Small intestine (tissue), 16 donors: ENCODE measurements around the gene CCDC97. TPM values are rescaled to one million over a fixed set of nuclear protein-coding genes. Genes with fewer than 3 reads are reported as not detected.

Experiments used
- DNase-seq, 2 donors: peaks; one replicate each; pipeline versions ENCODE4 v3.0.0 to v3.0.0-alpha.2; 2013
- FAIRE-seq: peaks from 2 replicates; lab custom pipeline; 2012; peaks lifted over from hg19 to GRCh38; lab: Jason Lieb, UNC
- H3K27ac ChIP-seq, 3 donors: one replicate each; pipeline ENCODE4 v1.5.1; 2013; ENCODE audit warnings: low read length in 2 of 3, mild to moderate bottlenecking in 2 of 3, control low read depth in 1 of 3, inconsistent platforms in 1 of 3, low read depth in 1 of 3, moderate library complexity in 1 of 3
- H3K27me3 ChIP-seq, 3 donors: one replicate each; pipeline ENCODE4 v1.6.1; 2013; ENCODE audit warnings: low read length in 3 of 3, inconsistent platforms in 1 of 3; ENCODE audit not compliant: control insufficient read depth in 3 of 3, insufficient read depth in 3 of 3
- H3K36me3 ChIP-seq, 3 donors: one replicate each; pipeline ENCODE4 v1.6.1; 2013; ENCODE audit warnings: low read length in 3 of 3, inconsistent platforms in 1 of 3, low read depth in 1 of 3, mild to moderate bottlenecking in 1 of 3, moderate library complexity in 1 of 3; ENCODE audit not compliant: control insufficient read depth in 3 of 3, insufficient read depth in 2 of 3
- H3K4me1 ChIP-seq, 3 donors: one replicate each; pipeline ENCODE4 v1.6.1; 2013; ENCODE audit warnings: low read length in 2 of 3, inconsistent platforms in 1 of 3, low read depth in 1 of 3, mild to moderate bottlenecking in 1 of 3, moderate library complexity in 1 of 3; ENCODE audit not compliant: control insufficient read depth in 3 of 3, insufficient read depth in 2 of 3
- H3K4me3 ChIP-seq, 3 donors: one replicate each; pipeline ENCODE4 v1.5.1; 2013; ENCODE audit warnings: low read length in 3 of 3, control low read depth in 1 of 3, inconsistent platforms in 1 of 3, low read depth in 1 of 3, mild to moderate bottlenecking in 1 of 3, moderate library complexity in 1 of 3
- H3K9me3 ChIP-seq, 2 donors: one replicate each; pipeline ENCODE4 v1.6.1; 2013; ENCODE audit warnings: low read depth in 1 of 2, low read length in 1 of 2; ENCODE audit not compliant: control insufficient read depth in 2 of 2, insufficient read depth in 1 of 2
- WGBS, 3 donors: extraction: QIAGEN DNeasy Blood & Tissue Kit; methylation state at CpG; one replicate each; pipeline ENCODE4 v1.1.7; 2013; 5-methylcytosine and 5-hydroxymethylcytosine counted together
- long read RNA-seq, 10 donors: transcript quantifications; one replicate each; lab custom pipeline, GENCODE V29; 2026
- polyA plus RNA-seq, 4 donors: library from polyadenylated mRNA; stranded (reverse) in 3 of 4; unstranded in 1 of 4; fragments of 200-250 nt in 3 of 4; fragments of 120-200 nt in 1 of 4; gene quantifications; one replicate each; pipeline versions ENCODE4 v1.2.1 to v1.2.3, GENCODE V29; 2013
- donor health status: healthy with polysubstance abuse.
- donor health status: control.
- donor health status: control.
- donor health status: Bipolar disorder and iron deficiency.
- donor health status: healthy.

Gene CCDC97
- 10 to 100 TPM; 11.1 to 26.1 (median 14.8) TPM for polyA plus RNA-seq
- long read RNA-seq, donor 1, transcript CCDC97-201 (5 exons, 3,322 nt): major isoform, 8 of 15 reads
- long read RNA-seq, donor 1, partial matches to known transcripts: 6 of 15 reads
- long read RNA-seq, donor 1, other reads (novel, unspliced or antisense): 0 of 15 reads
- long read RNA-seq, donor 2, partial matches to known transcripts: 0 of 1 reads
- long read RNA-seq, donor 2, other reads (novel, unspliced or antisense): 0 of 1 reads
- long read RNA-seq, donor 3, partial matches to known transcripts: 0 of 4 reads
- long read RNA-seq, donor 3, other reads (novel, unspliced or antisense): 0 of 4 reads
- long read RNA-seq, donor 4, partial matches to known transcripts: 0 of 2 reads
- long read RNA-seq, donor 4, other reads (novel, unspliced or antisense): 0 of 2 reads
- long read RNA-seq, donor 5, partial matches to known transcripts: 0 of 1 reads
- long read RNA-seq, donor 5, other reads (novel, unspliced or antisense): 0 of 1 reads
- long read RNA-seq, donor 6, transcript CCDC97-201 (5 exons, 3,322 nt): major isoform, 6 of 7 reads
- long read RNA-seq, donor 6, partial matches to known transcripts: 0 of 7 reads
- long read RNA-seq, donor 6, other reads (novel, unspliced or antisense): 0 of 7 reads
- long read RNA-seq, donor 7, transcript CCDC97-201 (5 exons, 3,322 nt): major isoform, 8 of 8 reads
- long read RNA-seq, donor 7, partial matches to known transcripts: 0 of 8 reads
- long read RNA-seq, donor 7, other reads (novel, unspliced or antisense): 0 of 8 reads
- long read RNA-seq, donor 8: 0 reads
- long read RNA-seq, donor 9, partial matches to known transcripts: 0 of 4 reads
- long read RNA-seq, donor 9, other reads (novel, unspliced or antisense): 0 of 4 reads
- long read RNA-seq, donor 10, partial matches to known transcripts: 6 of 8 reads
- long read RNA-seq, donor 10, other reads (novel, unspliced or antisense): 0 of 8 reads

DNA sequence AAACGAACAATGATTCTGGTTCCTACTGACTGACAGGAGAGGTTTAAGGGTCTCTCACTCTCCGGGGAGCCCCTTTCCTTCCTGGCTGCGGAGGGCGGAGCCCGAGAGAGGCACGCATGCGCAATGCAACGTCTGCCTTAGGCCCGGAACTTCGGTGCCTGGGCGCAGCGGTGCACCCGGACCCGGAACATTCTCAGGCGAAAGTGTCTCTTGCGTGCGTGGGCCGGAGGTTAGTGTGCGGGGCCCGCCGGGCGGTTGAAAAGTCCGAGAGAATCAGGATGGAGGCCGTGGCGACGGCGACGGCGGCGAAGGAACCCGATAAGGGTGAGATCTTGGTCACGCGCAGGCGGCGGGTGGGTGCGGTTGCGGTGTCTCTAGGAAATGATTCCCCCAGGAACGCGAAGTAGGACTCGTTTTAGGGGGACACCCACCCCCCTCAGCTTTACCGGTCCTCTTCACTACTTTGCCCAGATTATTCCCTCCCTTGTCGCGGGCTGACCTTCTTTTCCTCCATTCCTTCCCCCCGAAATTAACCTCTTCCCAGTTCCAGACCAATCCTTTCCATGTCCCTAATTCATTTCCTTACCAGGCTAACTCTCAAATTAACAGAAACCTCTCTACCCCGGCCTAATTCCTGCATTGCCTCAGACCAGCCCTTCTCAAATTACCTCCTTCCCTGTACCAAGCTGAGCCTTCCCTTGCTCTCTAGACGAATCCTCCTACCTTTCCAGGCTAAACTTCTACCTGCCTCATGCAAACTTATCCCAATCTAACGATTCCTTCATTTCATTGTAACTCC is at the start of gene CCDC97:
CCDC97 (plus strand) TSS at position 140 of the 799 bp plus-strand sequence; CDS start at position 279, 139 bp downstream.
- H3K4me1 ChIP-seq: peaks cover 0 to 22% (median 8%) of the 10 kb centered on the region in 3 donors
- DNase-seq (peak; percentile 88 to 96), FAIRE-seq (no peak)
- H3K4me3 ChIP-seq: peak within 1 kb of the TSS; percentile 69 to 77 (median 69)
- 0 to 1% (median 0%) methylated on average over 41 to 47 of the region's 47 CpGs for WGBS, 3 donors
- H3K36me3 ChIP-seq: peaks cover 16 to 54% (median 16%) of the 10 kb centered on the region in 3 donors
- H3K9me3 ChIP-seq: no peaks in the 10 kb centered on the region
- no peaks in the 10 kb centered on the region for H3K27me3 ChIP-seq
- peak within 1 kb of the TSS; percentile 92 to 97 (median 94) for H3K27ac ChIP-seq

DNA sequence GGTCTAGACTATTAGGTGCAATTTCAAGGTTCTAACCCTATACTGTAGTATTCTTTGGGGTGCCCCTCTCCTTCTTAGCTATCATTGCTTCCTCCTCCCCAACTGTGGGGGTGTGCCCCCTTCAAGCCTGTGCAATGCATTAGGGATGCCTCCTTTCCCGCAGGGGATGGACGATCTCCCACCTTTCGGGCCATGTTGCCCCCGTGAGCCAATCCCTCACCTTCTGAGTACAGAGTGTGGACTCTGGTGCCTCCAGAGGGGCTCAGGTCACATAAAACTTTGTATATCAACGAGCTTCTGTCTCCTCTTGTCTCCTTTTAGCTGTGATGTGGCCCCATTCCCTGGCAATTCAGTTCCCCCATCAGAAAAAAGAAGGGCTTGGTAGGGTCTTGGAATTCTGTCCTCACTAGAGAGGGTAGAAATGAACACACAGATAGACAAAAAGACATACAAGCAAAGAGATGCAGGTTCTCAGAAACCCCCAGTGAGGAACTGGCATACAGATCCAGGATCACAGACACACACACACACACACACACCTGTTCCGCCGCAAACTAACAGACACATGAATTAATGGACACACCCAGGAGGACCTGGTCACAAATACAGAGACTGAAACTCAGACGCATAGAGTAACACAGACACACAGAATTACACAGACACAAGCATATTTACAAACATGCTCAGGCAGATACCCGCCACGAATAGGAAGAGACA is 48.3 kb upstream of the CCDC97 start:
- Histone ChIP-seq H3K4me3 (peak overlapping the region in 2 of 3 donors; percentile 54 to 80), H3K36me3 (peaks cover 0 to 19% (median 6%) of the 10 kb centered on the region in 3 donors), H3K27me3 (no peaks in the 10 kb centered on the region), H3K4me1 (peaks cover 0 to 4% (median under 1%) of the 10 kb centered on the region in 3 donors), H3K27ac (peak overlapping the region in 2 of 3 donors; percentile 93 to 100), H3K9me3 (no peaks in the 10 kb centered on the region)
- FAIRE-seq: no peak
- WGBS, 3 donors: 54 to 61% (median 58%) methylated on average over 10 of the region's 10 CpGs
- DNase-seq: no peak

DNA sequence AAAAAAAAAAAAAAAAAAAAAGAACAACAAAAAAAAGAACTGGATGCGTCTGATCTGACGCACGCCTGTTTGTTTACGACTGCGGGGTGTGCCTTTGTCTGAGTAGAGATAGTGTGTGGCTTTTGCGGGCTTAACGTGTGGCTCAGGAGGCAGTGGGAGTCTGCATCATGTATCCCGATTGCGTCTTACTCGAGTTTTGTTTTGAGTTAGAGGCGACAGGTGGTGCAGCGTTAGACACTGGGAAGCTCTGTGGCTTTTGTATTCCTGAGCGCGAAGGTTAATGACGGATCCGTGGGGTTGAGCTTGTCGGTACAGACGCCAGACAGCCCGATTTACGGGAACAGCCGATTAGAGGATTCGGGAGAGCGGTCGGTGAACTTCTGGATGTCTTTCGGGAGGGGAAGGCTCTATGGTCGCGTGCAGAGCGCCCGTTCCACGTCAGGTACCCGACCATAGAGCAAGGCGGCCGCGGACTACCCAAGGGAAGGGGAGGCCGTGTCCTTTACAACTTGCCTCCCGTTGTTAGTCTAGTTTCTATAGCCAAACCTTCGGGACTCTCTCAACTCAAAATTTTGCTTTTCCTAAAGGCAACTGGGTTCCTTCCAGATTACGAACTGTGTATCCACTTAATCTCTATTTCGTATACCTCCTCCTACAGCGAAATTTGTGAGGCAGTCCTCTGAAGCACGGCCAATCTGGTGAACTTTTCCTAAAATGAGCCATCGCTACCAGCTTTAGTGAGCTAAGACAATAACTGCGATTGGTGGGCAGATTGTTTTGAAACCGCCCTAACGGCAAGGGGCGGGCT is 46.7 kb upstream of the CCDC97 start:
- Histone ChIP-seq H3K36me3 (peaks cover 0 to 13% (median 2%) of the 10 kb centered on the region in 3 donors), H3K9me3 (no peaks in the 10 kb centered on the region), H3K27me3 (no peaks in the 10 kb centered on the region), H3K4me3 (peak overlapping the region; percentile 45 to 80 (median 54)), H3K4me1 (peaks cover 0 to 14% (median 5%) of the 10 kb centered on the region in 3 donors), H3K27ac (peak overlapping the region; percentile 83 to 100 (median 93))
- 0% methylated on average over 44 to 46 of the region's 46 CpGs for WGBS, 3 donors
- FAIRE-seq (no peak), DNase-seq (peak; percentile 79 to 81)

DNA sequence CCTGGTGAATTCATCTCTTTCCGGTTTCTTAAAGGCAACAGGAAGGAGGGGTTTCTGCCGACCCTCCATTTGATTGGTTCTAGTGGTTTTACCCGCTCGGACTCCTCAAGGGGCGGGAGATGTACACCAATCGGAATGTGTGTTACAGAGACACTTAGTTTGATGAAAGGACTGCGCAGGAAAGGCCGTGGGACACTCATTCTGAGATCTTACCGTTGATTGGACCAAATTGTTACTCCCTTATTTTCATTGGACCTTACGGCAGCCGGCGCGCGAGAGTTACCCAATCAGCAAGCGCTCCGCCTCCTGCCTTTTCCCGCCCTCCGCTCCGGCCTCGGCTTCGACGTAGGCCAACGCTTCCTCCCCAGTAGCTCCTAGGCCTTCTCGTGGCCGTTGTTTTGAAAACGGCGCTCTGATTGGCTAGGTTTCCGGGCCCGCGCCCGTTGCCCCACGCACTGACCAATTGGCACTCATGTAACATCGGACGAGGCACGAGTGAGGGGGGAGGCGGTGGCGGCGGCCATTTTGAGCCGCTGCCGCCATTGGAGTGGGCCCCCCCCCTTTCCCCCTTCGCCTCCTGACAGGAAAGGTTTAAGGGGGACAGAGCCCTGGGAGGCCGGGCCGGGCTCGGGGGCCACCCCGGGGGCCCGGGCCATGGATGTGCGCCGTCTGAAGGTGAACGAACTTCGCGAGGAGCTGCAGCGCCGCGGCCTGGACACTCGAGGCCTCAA is 46.0 kb upstream of the CCDC97 start, which contains the start of gene HNRNPUL1:
HNRNPUL1 (plus strand) TSS at position 523 of the 731 bp plus-strand sequence; CDS start at position 655, 132 bp downstream.
- FAIRE-seq: peak; percentile 96
- H3K27me3 ChIP-seq: no peaks in the 10 kb centered on the region
- peaks cover 1 to 19% (median 6%) of the 10 kb centered on the region in 3 donors for H3K36me3 ChIP-seq
- peak within 1 kb of the TSS; percentile 96 to 100 (median 99) for H3K27ac ChIP-seq
- 0 to 1% (median 0%) methylated on average over 46 to 55 of the region's 55 CpGs for WGBS, 3 donors
- H3K9me3 ChIP-seq: no peaks in the 10 kb centered on the region
- peaks cover 0 to 14% (median 5%) of the 10 kb centered on the region in 3 donors for H3K4me1 ChIP-seq
- DNase-seq: peak; percentile 100
- H3K4me3 ChIP-seq: peak within 1 kb of the TSS; percentile 88 to 98 (median 96)

- 0 to 1% (median 1%) methylated on average over 45 to 75 of the region's 75 CpGs for WGBS, 3 donors
- Histone ChIP-seq H3K27me3 (no peaks in the 10 kb centered on the region), H3K9me3 (no peaks in the 10 kb centered on the region), H3K27ac (peak overlapping the region; percentile 96 to 99 (median 99)), H3K36me3 (peaks cover 7 to 19% (median 8%) of the 10 kb centered on the region in 3 donors), H3K4me1 (peaks cover 0 to 14% (median 5%) of the 10 kb centered on the region in 3 donors), H3K4me3 (peak overlapping the region; percentile 88 to 98 (median 96))
- DNase-seq: peak; percentile 44 to 76
- no peak for FAIRE-seq
Observed at GRCh38 chr19:41264581-41265394, 45.2 kb upstream of the CCDC97 start.
